NT2/D1 (cell line): Measurements from ENCODE around the gene PIK3IP1.

Source experiments
- SUZ12 ChIP-seq: IDR thresholded peaks from 2 replicates; pipeline ENCODE4 v1.6.1; 2011; ENCODE audit not compliant: insufficient read length, insufficient read depth; ENCODE audit errors: extremely low read depth
- YY1 ChIP-seq: IDR thresholded peaks from 2 replicates; pipeline ENCODE4 v1.6.1; 2011; ENCODE audit not compliant: insufficient read length, insufficient read depth
- ZNF274 ChIP-seq: IDR thresholded peaks from 2 replicates; pipeline ENCODE4 v1.6.1; 2011; ENCODE audit warnings: mild to moderate bottlenecking, low read depth, low read length

DNA sequence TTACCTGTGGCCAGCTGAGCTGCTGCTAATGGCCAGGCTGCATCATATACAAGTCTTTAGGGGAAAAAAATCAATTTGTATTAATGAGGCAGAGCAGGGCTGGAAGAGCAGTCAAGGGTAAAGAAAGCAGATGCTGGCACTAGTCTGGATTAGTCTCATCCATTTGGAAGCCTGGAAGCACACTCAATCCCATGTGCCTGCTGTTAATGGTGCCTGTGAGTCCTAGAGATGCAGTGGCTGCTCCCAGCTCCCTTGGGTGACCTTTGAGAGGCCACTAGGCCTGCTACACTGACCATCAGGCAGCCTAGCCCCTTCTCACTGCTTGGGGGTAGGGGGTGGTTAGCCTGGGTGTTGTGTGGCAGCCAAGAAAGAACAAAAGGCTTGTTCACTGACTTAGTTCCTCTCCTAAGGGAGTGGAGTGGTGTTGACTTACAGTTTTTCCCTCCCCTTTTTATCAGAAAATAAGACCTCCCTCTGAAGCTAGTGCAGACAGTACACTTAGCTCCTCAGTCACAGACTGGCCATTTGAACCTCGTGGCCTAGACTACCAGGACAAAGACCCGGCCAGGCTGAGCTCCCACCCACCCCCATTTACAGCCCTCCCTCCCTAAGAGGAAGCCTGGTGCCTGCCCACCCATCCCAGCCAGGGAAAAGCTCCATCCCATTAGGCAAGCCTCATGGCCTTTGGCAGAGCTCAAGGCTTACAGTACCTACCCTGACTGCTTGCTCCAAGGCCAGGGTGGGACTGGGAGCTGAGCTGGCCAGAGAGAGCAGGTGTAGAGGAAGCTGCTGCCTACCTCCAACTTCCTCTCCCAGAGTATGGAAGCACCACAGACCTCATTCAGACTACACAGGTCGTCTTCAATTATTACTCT, 7.8 kb downstream of the PIK3IP1 start:
- no peak for TF ChIP-seq YY1
- no peak for TF ChIP-seq ZNF274
- no peak for TF ChIP-seq SUZ12
